Kidney epithelial cell (primary cell): Measurements from ENCODE around the gene PSMD2. TPM values are rescaled to one million over a fixed set of nuclear protein-coding genes. Genes with fewer than 3 reads are reported as not detected.

Experiments used
- DNase-seq: peaks from one replicate; pipeline ENCODE4 v3.0.0-alpha.2; 2010; ENCODE audit warnings: low read depth
- H3K27me3 ChIP-seq: 2 replicates; pipeline ENCODE4 v1.6.0; 2011; ENCODE audit warnings: low read length; ENCODE audit not compliant: control insufficient read depth, insufficient read depth
- H3K36me3 ChIP-seq: 2 replicates; pipeline ENCODE4 v1.5.1; 2011; ENCODE audit warnings: low read length; ENCODE audit not compliant: control insufficient read depth, insufficient read depth
- H3K4me3 ChIP-seq: 2 replicates; pipeline ENCODE4 v1.5.1; 2011; ENCODE audit warnings: low read depth, mild to moderate bottlenecking, control low read depth, low read length
- CTCF ChIP-seq: IDR thresholded peaks from 2 replicates; pipeline ENCODE4 v1.5.1; 2011; ENCODE audit warnings: mild to moderate bottlenecking, moderate library complexity, low read length, control low read depth, inconsistent platforms; ENCODE audit not compliant: insufficient read depth, poor library complexity, severe bottlenecking
- total RNA-seq: library from RNA; depleted of rRNA; stranded (reverse); fragments of >200 nt; gene quantifications from 2 replicates; pipeline ENCODE4 v1.2.3, GENCODE V29; 2015

The PSMD2 gene
- total RNA-seq, 1 donor from 2014 or later, result 903 TPM

- no peaks in the 10 kb centered on the region for H3K27me3 ChIP-seq
These were observed 47.6 kb downstream of the PSMD2 start for GRCh38 chr3:184346480-184347190.

GRCh38 chr3:184347321-184348056 lies 48.4 kb downstream of the PSMD2 start:
- no peak for DNase-seq
- peaks cover 3% of the 10 kb centered on the region for H3K36me3 ChIP-seq
- no peaks in the 10 kb centered on the region for H3K27me3 ChIP-seq
- no peak overlapping the region for H3K4me3 ChIP-seq
- no peak for TF ChIP-seq CTCF

More at GRCh38 chr3:184346480-184347190, 47.6 kb downstream of the PSMD2 start:
- no peak for TF ChIP-seq CTCF
- no peak for DNase-seq
- Histone ChIP-seq H3K36me3 (peaks cover 2% of the 10 kb centered on the region), H3K4me3 (no peak overlapping the region)

GRCh38 chr3:184348057-184348382 lies 49.0 kb downstream of the PSMD2 start:
- no peaks in the 10 kb centered on the region for H3K27me3 ChIP-seq
- DNase-seq, result no peak
- no peak overlapping the region for H3K4me3 ChIP-seq
- peaks cover 3% of the 10 kb centered on the region for H3K36me3 ChIP-seq
- TF ChIP-seq CTCF, result no peak

GRCh38 chr3:184349563-184350470 lies 50.8 kb downstream of the PSMD2 start:
- Histone ChIP-seq H3K4me3 (no peak overlapping the region), H3K27me3 (no peaks in the 10 kb centered on the region), H3K36me3 (peaks cover 2% of the 10 kb centered on the region)
- no peak for DNase-seq
- TF ChIP-seq CTCF, result no peak

GRCh38 chr3:184350618-184351017 lies 51.6 kb downstream of the PSMD2 start:
- no peak for TF ChIP-seq CTCF
- Histone ChIP-seq H3K4me3 (no peak overlapping the region), H3K27me3 (no peaks in the 10 kb centered on the region), H3K36me3 (peaks cover 1% of the 10 kb centered on the region)
- no peak for DNase-seq
